Endothelial cell of umbilical vein (primary cell): ENCODE results near the gene LIME1. TPM values are rescaled to one million over a fixed set of nuclear protein-coding genes. Genes with fewer than 3 reads are reported as not detected.

Experiments used
- BruUV-seq: library from RNA; stranded (reverse); fragments of 400-500 nt; replicated peaks from 2 replicates; lab custom pipeline; 2021; lab: Mats Ljungman, UMichigan
- CTCF ChIA-PET: fragments of 300-600, 350-600 bp; sonication (Branson Sonifier 250); formaldehyde crosslinking; loops from one replicate; lab custom pipeline; 2021; ENCODE audit warnings: antibody characterized with exemption, inconsistent platforms; lab: Charles Lee
- POLR2A ChIA-PET: fragments of 300-600, 350-600 bp; sonication (Branson Sonifier 250); formaldehyde crosslinking; loops from one replicate; lab custom pipeline; 2021; ENCODE audit warnings: antibody characterized with exemption, inconsistent platforms; lab: Charles Lee
- DNase-seq: peaks from one replicate; pipeline ENCODE4 v3.0.0-alpha.2; 2011; ENCODE audit warnings: low read depth, low spot score
- FAIRE-seq: peaks from 2 replicates; lab custom pipeline; 2011; peaks lifted over from hg19 to GRCh38; lab: Jason Lieb, UNC
- H2AFZ ChIP-seq: 2 replicates; pipeline ENCODE4 v1.6.0; 2012; ENCODE audit warnings: low read depth, low read length, control low read depth, inconsistent platforms
- H3K27ac ChIP-seq: 2 replicates; pipeline ENCODE4 v1.5.1; 2011; ENCODE audit warnings: low read depth, mild to moderate bottlenecking, control low read depth, low read length, moderate library complexity; ENCODE audit not compliant: insufficient read depth
- H3K27me3 ChIP-seq, 2 experiments: 2 replicates each; pipeline versions ENCODE4 v1.6.0 to v1.6.1; 2011; ENCODE audit warnings: low read length in 2 of 2, mixed read lengths in 1 of 2; ENCODE audit not compliant: control insufficient read depth in 2 of 2, insufficient read depth in 2 of 2
- H3K36me3 ChIP-seq, 2 experiments: 2 replicates in 1 of 2; 3 replicates in 1 of 2; pipeline ENCODE4 v1.5.1; 2011; ENCODE audit warnings: low read length in 2 of 2, mild to moderate bottlenecking in 1 of 2, moderate library complexity in 1 of 2; ENCODE audit not compliant: control insufficient read depth in 2 of 2, insufficient read depth in 2 of 2; ENCODE audit errors: extremely low read depth in 1 of 2
- H3K4me1 ChIP-seq: 3 replicates; pipeline ENCODE4 v1.5.1; 2011; ENCODE audit warnings: mild to moderate bottlenecking, low read length; ENCODE audit not compliant: control insufficient read depth, insufficient read depth; ENCODE audit errors: extremely low read depth
- H3K4me2 ChIP-seq: 2 replicates; pipeline ENCODE4 v1.6.1; 2011; ENCODE audit warnings: low read length, control low read depth, mixed read lengths; ENCODE audit not compliant: insufficient read depth
- H3K4me3 ChIP-seq, 3 experiments: fragments of 200-600 bp in 1 of 3; sonication (generic), shearing (Covaris generic) in 1 of 3; replicated peaks in 1 of 3; 2 replicates each; pipeline ENCODE4 v1.5.1; 2011 to 2016; ENCODE audit warnings: control low read depth in 3 of 3, low read length in 3 of 3, mild to moderate bottlenecking in 2 of 3, inconsistent platforms in 1 of 3, low read depth in 1 of 3, moderate library complexity in 1 of 3; ENCODE audit not compliant: insufficient read depth in 1 of 3
- H3K79me2 ChIP-seq: 2 replicates; pipeline ENCODE4 v1.6.0; 2012; ENCODE audit warnings: low read length, inconsistent platforms; ENCODE audit not compliant: control insufficient read depth, insufficient read depth
- H3K9ac ChIP-seq: replicated peaks from 2 replicates; pipeline ENCODE3; 2011; ENCODE audit warnings: low read length, control low read depth; ENCODE audit not compliant: insufficient read depth; ENCODE audit errors: extremely low read depth
- H3K9me1 ChIP-seq: replicated peaks from 3 replicates; pipeline ENCODE4 v1.6.0; 2011; ENCODE audit warnings: mild to moderate bottlenecking, low read length; ENCODE audit not compliant: control insufficient read depth, insufficient read depth; ENCODE audit errors: extremely low read depth
- H3K9me3 ChIP-seq: replicated peaks from 2 replicates; pipeline ENCODE4 v1.5.1; 2012; ENCODE audit warnings: low read length, inconsistent platforms; ENCODE audit not compliant: control insufficient read depth, insufficient read depth
- H4K20me1 ChIP-seq: replicated peaks from 2 replicates; pipeline ENCODE3; 2011; ENCODE audit warnings: mild to moderate bottlenecking, low read length; ENCODE audit not compliant: control insufficient read depth, insufficient read depth; ENCODE audit errors: extremely low read depth
- EZH2 ChIP-seq: IDR thresholded peaks from 2 replicates; pipeline ENCODE4 v1.6.1; 2012; ENCODE audit warnings: borderline replicate concordance, low read depth, mild to moderate bottlenecking, moderate library complexity, low read length, inconsistent platforms; ENCODE audit not compliant: severe bottlenecking
- FOS ChIP-seq: IDR thresholded peaks from 2 replicates; pipeline ENCODE4 v1.6.1; 2011; ENCODE audit warnings: mild to moderate bottlenecking, low read length, moderate library complexity, borderline replicate concordance; ENCODE audit not compliant: insufficient read depth
- GATA2 ChIP-seq: IDR thresholded peaks from 2 replicates; pipeline ENCODE4 v1.7.0; 2011; ENCODE audit warnings: low read depth, mild to moderate bottlenecking, moderate library complexity, mixed read lengths, low read length; ENCODE audit not compliant: insufficient read length, insufficient read depth
- JUN ChIP-seq: IDR thresholded peaks from 2 replicates; pipeline ENCODE4 v1.6.1; 2011; ENCODE audit warnings: borderline replicate concordance, low read depth; ENCODE audit not compliant: insufficient read length, insufficient read depth
- MYC ChIP-seq: IDR thresholded peaks from one replicate; pipeline ENCODE4 v1.6.1; 2011; ENCODE audit warnings: mild to moderate bottlenecking, low read depth, low read length
- POLR2A ChIP-seq: IDR thresholded peaks from 2 replicates; pipeline ENCODE4 v1.6.1; 2012; ENCODE audit warnings: low read depth, mild to moderate bottlenecking, control low read depth, low read length
- POLR2AphosphoS5 ChIP-seq: IDR thresholded peaks from 2 replicates; pipeline ENCODE4 v1.6.1; 2012; ENCODE audit warnings: low read depth, mild to moderate bottlenecking, control low read depth, low read length, moderate library complexity; ENCODE audit not compliant: insufficient read depth
- dilution Hi-C: fragments of 300-500 bp; cut with MboI; formaldehyde crosslinking; loops from one replicate; pipeline ENCODE4 v1.15.0; 2019; ENCODE audit warnings: low sequenced_read_pairs; ENCODE audit not compliant: extremely low pct_ligation_motif_present
- intact Hi-C: fragments of 100-400 bp; cut with micrococcal nuclease; formaldehyde crosslinking; loops from one replicate; pipeline ENCODE4 v1.10.0; 2022
- polyA plus RNA-seq, 4 experiments: library from polyadenylated mRNA; depleted of rRNA in 3 of 4; stranded (reverse) in 3 of 4; unstranded in 1 of 4; fragments of >200 nt; gene quantifications; 2 replicates each; pipeline versions ENCODE4 v1.2.1 to v1.2.3, GENCODE V29; 2011 to 2012; ENCODE audit warnings: missing spikeins in 1 of 4
- total RNA-seq: library from RNA; stranded (reverse); gene quantifications from 2 replicates; pipeline ENCODE4 v1.2.3, GENCODE V29; 2021
- TF ChIP-seq, protein P1 (sequence below), 2 donors: IDR thresholded peaks; 1 replicate in 1 of 2; 2 replicates in 1 of 2; pipeline ENCODE4 v1.5.1; 2011; ENCODE audit warnings: low read length in 2 of 2, mild to moderate bottlenecking in 2 of 2, moderate library complexity in 2 of 2, control low read depth in 1 of 2, inconsistent platforms in 1 of 2, low read depth in 1 of 2; ENCODE audit not compliant: insufficient read depth in 1 of 2; ENCODE audit errors: extremely low read depth in 1 of 2
- TF ChIP-seq, protein P2 (sequence below): IDR thresholded peaks from 2 replicates; pipeline ENCODE4 v1.6.1; 2011; ENCODE audit not compliant: insufficient read depth, insufficient read length

LIME1 gene
- total and polyA plus RNA-seq, 2 donors (not counting 3 experiments of a cell fraction or from before 2014, with no cell fraction given): 10.7 to 12.2 TPM

DNA sequence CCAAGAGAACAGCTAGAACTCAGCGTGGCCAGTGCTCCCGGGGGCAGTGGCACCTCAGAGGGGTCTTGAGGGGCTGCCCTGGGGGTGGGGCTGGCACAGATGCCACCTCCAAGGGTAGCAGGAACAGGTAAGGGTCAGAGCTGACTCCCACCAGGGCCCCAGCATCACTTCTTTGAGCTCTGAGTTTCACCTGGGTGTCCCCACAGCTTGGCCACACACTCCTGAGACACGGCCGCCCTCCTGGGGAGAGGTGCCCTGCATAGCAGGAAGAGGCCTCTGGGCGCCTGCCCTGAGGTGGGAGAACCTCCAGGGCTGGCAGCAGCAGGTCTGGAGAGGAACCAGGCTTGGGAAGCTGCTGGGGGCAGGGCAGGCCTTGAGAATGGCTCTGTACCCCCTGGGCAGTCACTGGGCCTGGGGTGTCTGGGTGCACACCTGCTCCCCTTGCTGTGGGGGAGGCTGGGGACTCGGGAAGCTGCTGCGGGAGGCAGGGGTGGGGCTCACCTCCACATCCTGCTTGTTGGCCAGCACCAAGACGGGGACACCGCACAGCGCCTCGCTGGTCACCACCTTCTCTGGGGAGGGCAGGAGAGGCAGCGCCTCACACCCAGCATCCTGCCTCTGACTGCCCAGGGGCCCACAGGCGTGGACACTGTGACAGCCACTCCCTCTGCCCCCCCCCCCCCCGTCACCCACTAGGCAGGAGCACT lies 35.0 kb upstream of the LIME1 start:
- Histone ChIP-seq H3K9me1 (no peaks in the 10 kb centered on the region), H3K4me3 (no peak overlapping the region), H3K27ac (no peak overlapping the region), H3K4me1 (peaks cover 31% of the 10 kb centered on the region), H3K9ac (no peak overlapping the region), H3K27me3 (no peaks in the 10 kb centered on the region), H3K36me3 (peaks cover 8 to 17% of the 10 kb centered on the region in 2 experiments), H3K9me3 (no peaks in the 10 kb centered on the region), H3K79me2 (peaks cover 9% of the 10 kb centered on the region), H2AFZ (no peak overlapping the region), H3K4me2 (no peak overlapping the region), H4K20me1 (no peaks in the 10 kb centered on the region)
- dilution Hi-C loops: no loop called here
- POLR2A ChIA-PET: interaction anchor here (0.6 kb wide), 1 partner anchor 11 kb away, joined by 3 read pairs; no protein-coding TSS in a partner anchor
- CTCF ChIA-PET: no interaction called here
- FAIRE-seq (no peak), DNase-seq (no peak)
- no peak for TF ChIP-seq POLR2A
- no peak for TF ChIP-seq GATA2
- TF ChIP-seq, protein P1, sequence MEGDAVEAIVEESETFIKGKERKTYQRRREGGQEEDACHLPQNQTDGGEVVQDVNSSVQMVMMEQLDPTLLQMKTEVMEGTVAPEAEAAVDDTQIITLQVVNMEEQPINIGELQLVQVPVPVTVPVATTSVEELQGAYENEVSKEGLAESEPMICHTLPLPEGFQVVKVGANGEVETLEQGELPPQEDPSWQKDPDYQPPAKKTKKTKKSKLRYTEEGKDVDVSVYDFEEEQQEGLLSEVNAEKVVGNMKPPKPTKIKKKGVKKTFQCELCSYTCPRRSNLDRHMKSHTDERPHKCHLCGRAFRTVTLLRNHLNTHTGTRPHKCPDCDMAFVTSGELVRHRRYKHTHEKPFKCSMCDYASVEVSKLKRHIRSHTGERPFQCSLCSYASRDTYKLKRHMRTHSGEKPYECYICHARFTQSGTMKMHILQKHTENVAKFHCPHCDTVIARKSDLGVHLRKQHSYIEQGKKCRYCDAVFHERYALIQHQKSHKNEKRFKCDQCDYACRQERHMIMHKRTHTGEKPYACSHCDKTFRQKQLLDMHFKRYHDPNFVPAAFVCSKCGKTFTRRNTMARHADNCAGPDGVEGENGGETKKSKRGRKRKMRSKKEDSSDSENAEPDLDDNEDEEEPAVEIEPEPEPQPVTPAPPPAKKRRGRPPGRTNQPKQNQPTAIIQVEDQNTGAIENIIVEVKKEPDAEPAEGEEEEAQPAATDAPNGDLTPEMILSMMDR (IDR thresholded peaks at IDR 0.05; ENCODE audit: extremely low read depth in 1 of 2, insufficient read depth in 1 of 2, low read depth in 1 of 2, low read length in 2 of 2): no peak
- TF ChIP-seq, protein P2, sequence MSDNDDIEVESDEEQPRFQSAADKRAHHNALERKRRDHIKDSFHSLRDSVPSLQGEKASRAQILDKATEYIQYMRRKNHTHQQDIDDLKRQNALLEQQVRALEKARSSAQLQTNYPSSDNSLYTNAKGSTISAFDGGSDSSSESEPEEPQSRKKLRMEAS: no peak
- TF ChIP-seq MYC: no peak
- TF ChIP-seq POLR2AphosphoS5: no peak
- TF ChIP-seq JUN: no peak
- TF ChIP-seq EZH2: no peak
- TF ChIP-seq FOS: no peak
- BruUV-seq: no TSS peak
- intact Hi-C loops: no loop called here
